Fibroblast of villous mesenchyme (primary cell): ENCODE results near the gene CTNNA3. TPM values are rescaled to one million over a fixed set of nuclear protein-coding genes. Genes with fewer than 3 reads are reported as not detected.

Source experiments
- DNase-seq: peaks from one replicate; pipeline ENCODE4 v3.0.0-alpha.2; 2010; ENCODE audit warnings: low read depth
- H3K4me3 ChIP-seq: 2 replicates; pipeline ENCODE4 v1.5.1; 2011; ENCODE audit warnings: low read depth, mild to moderate bottlenecking, low read length
- CTCF ChIP-seq: IDR thresholded peaks from 2 replicates; pipeline ENCODE4 v1.5.1; 2012; ENCODE audit warnings: low read depth, mild to moderate bottlenecking, low read length; ENCODE audit not compliant: insufficient read depth
- total RNA-seq: library from RNA; depleted of rRNA; stranded (reverse); fragments of >200 nt; gene quantifications from 2 replicates; pipeline ENCODE4 v1.2.3, GENCODE V29; 2012

Gene CTNNA3
- total RNA-seq, 1 donor = not detected

- no peak for DNase-seq
- H3K4me3 ChIP-seq = no peak overlapping the region
- no peak for TF ChIP-seq CTCF
These were observed 1746.5 kb downstream of the CTNNA3 start for GRCh38 chr10:65949526-65949925.

GRCh38 chr10:65945061-65945460 is 1750.9 kb downstream of the CTNNA3 start:
- no peak for DNase-seq
- no peak overlapping the region for H3K4me3 ChIP-seq
- TF ChIP-seq CTCF = no peak

GRCh38 chr10:65943451-65943850 is 1752.5 kb downstream of the CTNNA3 start:
- no peak for TF ChIP-seq CTCF
- DNase-seq = no peak
- H3K4me3 ChIP-seq = no peak overlapping the region

GRCh38 chr10:65940816-65941662 is 1755.0 kb downstream of the CTNNA3 start:
- no peak overlapping the region for H3K4me3 ChIP-seq
- no peak for TF ChIP-seq CTCF
- no peak for DNase-seq

GRCh38 chr10:65940105-65940504 is 1755.9 kb downstream of the CTNNA3 start:
- no peak for DNase-seq
- H3K4me3 ChIP-seq = no peak overlapping the region
- no peak for TF ChIP-seq CTCF

GRCh38 chr10:65931291-65932070 is 1764.5 kb downstream of the CTNNA3 start:
- H3K4me3 ChIP-seq = no peak overlapping the region
- TF ChIP-seq CTCF = no peak
- DNase-seq = no peak
